Stimulated activated naive CD4-positive, alpha-beta T cell treated with Interleukin-2 at 50 U/mL for 16 hours (primary cell): ENCODE measurements around the gene VAV2.

Experiments used
- DNase-seq: peaks from one replicate; lab custom pipeline; 2025; lab: John Stamatoyannopoulos, UW

The VAV2 gene

GRCh38 chr9:133739408-133740280 lies 252.5 kb downstream of the VAV2 start:
- DNase-seq, result no peak

GRCh38 chr9:133738640-133739225 lies 253.4 kb downstream of the VAV2 start:
- no peak for DNase-seq

GRCh38 chr9:133737774-133738639 lies 254.1 kb downstream of the VAV2 start, which contains the start of gene SARDH:
Gene SARDH, minus strand, starts transcription at chr9:133738352. Its CDS starts 4,179 bp downstream, at chr9:133734173.
- peak; percentile 27 for DNase-seq

- no peak for DNase-seq
Measured at GRCh38 chr9:133737071-133737773, 254.9 kb downstream of the VAV2 start.

GRCh38 chr9:133735931-133736330 lies 256.2 kb downstream of the VAV2 start:
- DNase-seq, result no peak

- DNase-seq, result no peak
Measured at GRCh38 chr9:133735415-133735775, 256.7 kb downstream of the VAV2 start.

- no peak for DNase-seq
Measured at GRCh38 chr9:133734590-133735414, 257.3 kb downstream of the VAV2 start.

GRCh38 chr9:133733796-133734533 lies 258.2 kb downstream of the VAV2 start:
- no peak for DNase-seq

- no peak for DNase-seq
Measured at GRCh38 chr9:133733421-133733795, 258.7 kb downstream of the VAV2 start.

GRCh38 chr9:133732639-133733408 lies 259.3 kb downstream of the VAV2 start:
- no peak for DNase-seq

GRCh38 chr9:133731876-133732638 lies 260.1 kb downstream of the VAV2 start:
- no peak for DNase-seq

GRCh38 chr9:133730994-133731715 lies 261.0 kb downstream of the VAV2 start:
- no peak for DNase-seq

GRCh38 chr9:133729617-133730281 lies 262.4 kb downstream of the VAV2 start:
- DNase-seq, result no peak

- no peak for DNase-seq
Measured at GRCh38 chr9:133728856-133729616, 263.1 kb downstream of the VAV2 start.

- no peak for DNase-seq
Measured at GRCh38 chr9:133727876-133728441, 264.2 kb downstream of the VAV2 start.

GRCh38 chr9:133727277-133727875 lies 264.7 kb downstream of the VAV2 start:
- DNase-seq, result no peak
